ENCODE measurements around the gene BTG2. TPM values are rescaled to one million over a fixed set of nuclear protein-coding genes. Genes with fewer than 3 reads are reported as not detected.
A peak's percentile ranks its signal among the peaks of the same experiment; 100 is the strongest.

Gene BTG2
- total RNA-seq, 1 donor from 2014 or later: 22.7 TPM

GRCh38 chr1:203305809-203306088 lies 430 bp downstream of the BTG2 start:
- peak overlapping the region; percentile 94 for H3K4me3 ChIP-seq (ENCODE audit: low read depth, low read length)
- TF ChIP-seq, protein P1, sequence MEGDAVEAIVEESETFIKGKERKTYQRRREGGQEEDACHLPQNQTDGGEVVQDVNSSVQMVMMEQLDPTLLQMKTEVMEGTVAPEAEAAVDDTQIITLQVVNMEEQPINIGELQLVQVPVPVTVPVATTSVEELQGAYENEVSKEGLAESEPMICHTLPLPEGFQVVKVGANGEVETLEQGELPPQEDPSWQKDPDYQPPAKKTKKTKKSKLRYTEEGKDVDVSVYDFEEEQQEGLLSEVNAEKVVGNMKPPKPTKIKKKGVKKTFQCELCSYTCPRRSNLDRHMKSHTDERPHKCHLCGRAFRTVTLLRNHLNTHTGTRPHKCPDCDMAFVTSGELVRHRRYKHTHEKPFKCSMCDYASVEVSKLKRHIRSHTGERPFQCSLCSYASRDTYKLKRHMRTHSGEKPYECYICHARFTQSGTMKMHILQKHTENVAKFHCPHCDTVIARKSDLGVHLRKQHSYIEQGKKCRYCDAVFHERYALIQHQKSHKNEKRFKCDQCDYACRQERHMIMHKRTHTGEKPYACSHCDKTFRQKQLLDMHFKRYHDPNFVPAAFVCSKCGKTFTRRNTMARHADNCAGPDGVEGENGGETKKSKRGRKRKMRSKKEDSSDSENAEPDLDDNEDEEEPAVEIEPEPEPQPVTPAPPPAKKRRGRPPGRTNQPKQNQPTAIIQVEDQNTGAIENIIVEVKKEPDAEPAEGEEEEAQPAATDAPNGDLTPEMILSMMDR (conservative IDR thresholded peaks at IDR 0.05; ENCODE audit: low read depth, low read length): no peak
- DNase-seq (ENCODE audit: low read depth): no peak

- TF ChIP-seq, protein P1 (conservative IDR thresholded peaks at IDR 0.05; ENCODE audit: low read depth, low read length): peak; percentile 29
- peak overlapping the region; percentile 94 for H3K4me3 ChIP-seq (ENCODE audit: low read depth, low read length)
- no peak for DNase-seq (ENCODE audit: low read depth)
These were observed 1.0 kb downstream of the BTG2 start for GRCh38 chr1:203306089-203306964.

- no peak for DNase-seq (ENCODE audit: low read depth)
- TF ChIP-seq, protein P1 (conservative IDR thresholded peaks at IDR 0.05; ENCODE audit: low read depth, low read length): no peak
- H3K4me3 ChIP-seq (ENCODE audit: low read depth, low read length): peak overlapping the region; percentile 94
These were observed 1.7 kb downstream of the BTG2 start for GRCh38 chr1:203306965-203307541.

DNA sequence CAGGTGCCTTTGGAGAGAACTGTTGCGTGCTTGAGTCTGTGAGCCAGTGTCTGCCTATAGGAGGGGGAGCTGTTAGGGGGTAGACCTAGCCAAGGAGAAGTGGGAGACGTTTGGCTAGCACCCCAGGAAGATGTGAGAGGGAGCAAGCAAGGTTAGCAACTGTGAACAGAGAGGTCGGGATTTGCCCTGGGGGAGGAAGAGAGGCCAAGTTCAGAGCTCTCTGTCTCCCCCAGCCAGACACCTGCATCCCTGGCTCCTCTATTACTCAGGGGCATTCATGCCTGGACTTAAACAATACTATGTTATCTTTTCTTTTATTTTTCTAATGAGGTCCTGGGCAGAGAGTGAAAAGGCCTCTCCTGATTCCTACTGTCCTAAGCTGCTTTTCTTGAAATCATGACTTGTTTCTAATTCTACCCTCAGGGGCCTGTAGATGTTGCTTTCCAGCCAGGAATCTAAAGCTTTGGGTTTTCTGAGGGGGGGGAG lies 2.4 kb downstream of the BTG2 start:
- DNase-seq (ENCODE audit: low read depth): no peak
- TF ChIP-seq, protein P1 (conservative IDR thresholded peaks at IDR 0.05; ENCODE audit: low read depth, low read length): no peak
- peak overlapping the region; percentile 94 for H3K4me3 ChIP-seq (ENCODE audit: low read depth, low read length)

DNA sequence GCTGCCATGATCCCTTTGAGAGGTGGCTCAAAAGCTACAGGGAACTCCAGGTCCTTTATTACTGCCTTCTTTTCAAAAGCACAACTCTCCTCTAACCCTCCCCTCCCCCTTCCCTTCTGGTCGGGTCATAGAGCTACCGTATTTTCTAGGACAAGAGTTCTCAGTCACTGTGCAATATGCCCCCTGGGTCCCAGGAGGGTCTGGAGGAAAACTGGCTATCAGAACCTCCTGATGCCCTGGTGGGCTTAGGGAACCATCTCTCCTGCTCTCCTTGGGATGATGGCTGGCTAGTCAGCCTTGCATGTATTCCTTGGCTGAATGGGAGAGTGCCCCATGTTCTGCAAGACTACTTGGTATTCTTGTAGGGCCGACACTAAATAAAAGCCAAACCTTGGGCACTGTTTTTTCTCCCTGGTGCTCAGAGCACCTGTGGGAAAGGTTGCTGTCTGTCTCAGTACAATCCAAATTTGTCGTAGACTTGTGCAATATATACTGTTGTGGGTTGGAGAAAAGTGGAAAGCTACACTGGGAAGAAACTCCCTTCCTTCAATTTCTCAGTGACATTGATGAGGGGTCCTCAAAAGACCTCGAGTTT lies 3.1 kb downstream of the BTG2 start:
- DNase-seq (ENCODE audit: low read depth): no peak
- H3K4me3 ChIP-seq (ENCODE audit: low read depth, low read length): peak overlapping the region; percentile 94
- TF ChIP-seq, protein P1 (conservative IDR thresholded peaks at IDR 0.05; ENCODE audit: low read depth, low read length): no peak

DNA sequence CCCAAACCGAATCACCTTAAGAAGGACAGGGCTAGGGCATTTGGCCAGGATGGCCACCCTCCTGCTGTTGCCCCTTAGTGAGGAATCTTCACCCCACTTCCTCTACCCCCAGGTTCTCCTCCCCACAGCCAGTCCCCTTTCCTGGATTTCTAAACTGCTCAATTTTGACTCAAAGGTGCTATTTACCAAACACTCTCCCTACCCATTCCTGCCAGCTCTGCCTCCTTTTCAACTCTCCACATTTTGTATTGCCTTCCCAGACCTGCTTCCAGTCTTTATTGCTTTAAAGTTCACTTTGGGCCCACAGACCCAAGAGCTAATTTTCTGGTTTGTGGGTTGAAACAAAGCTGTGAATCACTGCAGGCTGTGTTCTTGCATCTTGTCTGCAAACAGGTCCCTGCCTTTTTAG lies 3.6 kb downstream of the BTG2 start:
- TF ChIP-seq, protein P1 (conservative IDR thresholded peaks at IDR 0.05; ENCODE audit: low read depth, low read length): no peak
- no peak overlapping the region for H3K4me3 ChIP-seq (ENCODE audit: low read depth, low read length)
- no peak for DNase-seq (ENCODE audit: low read depth)

Data from epithelial cell of proximal tubule (primary cell).